Liver (tissue), 9 donors: Measurements from ENCODE around the gene MTURN. TPM values are rescaled to one million over a fixed set of nuclear protein-coding genes. Genes with fewer than 3 reads are reported as not detected.

ENCODE experiments used
- DNase-seq: peaks from one replicate; pipeline ENCODE4 v3.0.0-alpha.2; 2017; ENCODE audit warnings: low spot score
- H3K27ac ChIP-seq, 2 donors: one replicate each; pipeline ENCODE4 v1.7.0; 2013; ENCODE audit warnings: inconsistent platforms in 2 of 2, low read length in 2 of 2, control low read depth in 1 of 2, low read depth in 1 of 2, mild to moderate bottlenecking in 1 of 2
- H3K27me3 ChIP-seq, 4 donors: one replicate each; pipeline versions ENCODE4 v1.6.1 to v1.7.0; 2013; ENCODE audit warnings: low read length in 3 of 4, inconsistent platforms in 1 of 4, mild to moderate bottlenecking in 1 of 4, moderate library complexity in 1 of 4; ENCODE audit not compliant: control insufficient read depth in 4 of 4, insufficient read depth in 4 of 4
- H3K36me3 ChIP-seq, 4 donors: one replicate each; pipeline versions ENCODE4 v1.6.1 to v1.7.0; 2013; ENCODE audit warnings: low read length in 3 of 4, mild to moderate bottlenecking in 3 of 4, low read depth in 1 of 4, moderate library complexity in 1 of 4; ENCODE audit not compliant: control insufficient read depth in 4 of 4, insufficient read depth in 3 of 4
- H3K4me1 ChIP-seq, 4 donors: one replicate each; pipeline versions ENCODE4 v1.6.1 to v1.7.0; 2013; ENCODE audit warnings: low read length in 3 of 4, mild to moderate bottlenecking in 3 of 4, moderate library complexity in 1 of 4; ENCODE audit not compliant: control insufficient read depth in 4 of 4, insufficient read depth in 4 of 4
- H3K4me3 ChIP-seq, 3 donors: one replicate each; pipeline versions ENCODE4 v1.6.1 to v1.7.0; 2013; ENCODE audit warnings: low read length in 3 of 3, control low read depth in 1 of 3, low read depth in 1 of 3, mild to moderate bottlenecking in 1 of 3
- H3K9ac ChIP-seq, 2 donors: one replicate each; pipeline ENCODE4 v1.7.0; 2013; ENCODE audit warnings: low read length in 2 of 2, mild to moderate bottlenecking in 2 of 2, moderate library complexity in 2 of 2, control low read depth in 1 of 2, low read depth in 1 of 2
- H3K9me3 ChIP-seq, 4 donors: one replicate each; pipeline versions ENCODE4 v1.6.1 to v1.7.0; 2013; ENCODE audit warnings: low read length in 3 of 4; ENCODE audit not compliant: control insufficient read depth in 4 of 4
- FOXA1 ChIP-seq: IDR thresholded peaks from 2 replicates; pipeline ENCODE4 v1.6.1; 2016; ENCODE audit warnings: antibody characterized with exemption
- FOXA2 ChIP-seq: IDR thresholded peaks from 2 replicates; pipeline ENCODE4 v1.6.1; 2016; ENCODE audit warnings: antibody characterized with exemption
- GABPA ChIP-seq, 2 donors: IDR thresholded peaks in 1 of 2; conservative IDR thresholded peaks in 1 of 2; 2 replicates each; pipeline ENCODE4 v1.6.1; 2016; ENCODE audit warnings: antibody characterized with exemption in 2 of 2, mild to moderate bottlenecking in 1 of 2, moderate library complexity in 1 of 2
- HNF4A ChIP-seq, 2 donors: conservative IDR thresholded peaks; 2 replicates each; pipeline ENCODE4 v1.6.1; 2016; ENCODE audit warnings: antibody characterized with exemption in 2 of 2, mild to moderate bottlenecking in 2 of 2
- HNF4G ChIP-seq: IDR thresholded peaks from 2 replicates; pipeline ENCODE4 v1.6.1; 2016; ENCODE audit warnings: antibody characterized with exemption
- JUND ChIP-seq, 2 donors: IDR thresholded peaks; 2 replicates each; pipeline ENCODE4 v1.6.1; 2016; ENCODE audit warnings: antibody characterized with exemption in 2 of 2
- NR2F2 ChIP-seq: IDR thresholded peaks from 2 replicates; pipeline ENCODE4 v1.6.1; 2016; ENCODE audit warnings: antibody characterized with exemption
- RXRA ChIP-seq, 2 donors: IDR thresholded peaks; 2 replicates each; pipeline ENCODE4 v1.6.1; 2017 to 2018; ENCODE audit warnings: antibody characterized with exemption in 2 of 2, mild to moderate bottlenecking in 1 of 2
- SP1 ChIP-seq: IDR thresholded peaks from 2 replicates; pipeline ENCODE4 v1.6.1; 2018; ENCODE audit warnings: antibody characterized with exemption, mild to moderate bottlenecking
- TAF1 ChIP-seq: conservative IDR thresholded peaks from 2 replicates; pipeline ENCODE4 v1.6.1; 2016; ENCODE audit warnings: antibody characterized with exemption, mild to moderate bottlenecking
- WGBS: extraction: QIAGEN DNeasy Blood & Tissue Kit; methylation state at CpG from one replicate; pipeline ENCODE4 v1.1.7; 2013; 5-methylcytosine and 5-hydroxymethylcytosine counted together
- polyA plus RNA-seq, 2 donors: library from polyadenylated mRNA; stranded (reverse) in 1 of 2; unstranded in 1 of 2; fragments of 200-250 nt in 1 of 2; fragments of >200 nt in 1 of 2; fragmentation: Nextera tagmentation in 1 of 2; extraction: Ambion mirVana in 1 of 2; gene quantifications; one replicate each; pipeline versions ENCODE4 v1.2.1 to v1.2.3, GENCODE V29; 2013 to 2015
- total RNA-seq, 2 donors: library from RNA; depleted of rRNA; stranded (reverse); fragments of >200 nt; gene quantifications; one replicate each; pipeline ENCODE4 v1.2.3, GENCODE V29; 2014
- TF ChIP-seq, protein P1 (sequence below): IDR thresholded peaks from 2 replicates; pipeline ENCODE4 v1.6.1; 2016; ENCODE audit warnings: antibody characterized with exemption
- TF ChIP-seq, protein P2 (sequence below): fragments of 150-350 bp; IDR thresholded peaks from 2 replicates; pipeline ENCODE4 v1.5.1; 2017; ENCODE audit warnings: improper control_type of control experiment, low read depth, low read length; ENCODE audit not compliant: missing input control
- TF ChIP-seq, protein P3 (sequence below): IDR thresholded peaks from 2 replicates; pipeline ENCODE4 v1.6.1; 2016; ENCODE audit warnings: antibody characterized with exemption, mild to moderate bottlenecking
- TF ChIP-seq, protein P4 (sequence below): IDR thresholded peaks from 2 replicates; pipeline ENCODE4 v1.6.1; 2016; ENCODE audit warnings: antibody characterized with exemption
- donor health status: healthy.
- donor health status: healthy.
- donor health status: healthy.
- donor health status: healthy.
- donor health status: healthy.

Gene MTURN
- total and polyA plus RNA-seq, 4 donors = 2.4 to 14.4 (median 6.1) TPM

DNA sequence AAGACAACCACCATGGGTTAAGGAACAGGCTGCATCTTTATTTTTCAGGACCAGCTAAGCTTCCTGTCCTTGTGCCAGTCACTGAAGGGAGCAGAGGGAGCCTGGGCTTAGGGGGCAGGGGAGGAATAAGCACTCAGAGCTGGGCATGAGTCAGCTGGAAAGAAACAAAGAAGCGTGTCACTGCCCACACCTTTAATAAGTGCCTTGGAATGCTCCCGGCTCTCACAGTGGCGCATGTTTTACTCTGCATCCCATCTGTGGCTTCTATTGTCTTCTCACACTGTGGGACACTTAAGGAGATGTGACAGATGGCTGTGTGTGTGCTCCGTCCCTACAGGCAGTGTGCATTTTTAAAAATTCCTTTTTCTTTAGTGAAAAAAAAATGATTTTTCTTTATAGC, 71.7 kb downstream of the MTURN start:
- H3K4me3 ChIP-seq = no peak overlapping the region
- no peak overlapping the region for H3K27ac ChIP-seq
- no peaks in the 10 kb centered on the region for H3K4me1 ChIP-seq
- WGBS = 92% methylated on average over 4 of the region's 4 CpGs
- no peak for DNase-seq
- H3K9me3 ChIP-seq = no peaks in the 10 kb centered on the region
- H3K9ac ChIP-seq = no peak overlapping the region
- H3K27me3 ChIP-seq = no peaks in the 10 kb centered on the region
- TF ChIP-seq, protein P1, sequence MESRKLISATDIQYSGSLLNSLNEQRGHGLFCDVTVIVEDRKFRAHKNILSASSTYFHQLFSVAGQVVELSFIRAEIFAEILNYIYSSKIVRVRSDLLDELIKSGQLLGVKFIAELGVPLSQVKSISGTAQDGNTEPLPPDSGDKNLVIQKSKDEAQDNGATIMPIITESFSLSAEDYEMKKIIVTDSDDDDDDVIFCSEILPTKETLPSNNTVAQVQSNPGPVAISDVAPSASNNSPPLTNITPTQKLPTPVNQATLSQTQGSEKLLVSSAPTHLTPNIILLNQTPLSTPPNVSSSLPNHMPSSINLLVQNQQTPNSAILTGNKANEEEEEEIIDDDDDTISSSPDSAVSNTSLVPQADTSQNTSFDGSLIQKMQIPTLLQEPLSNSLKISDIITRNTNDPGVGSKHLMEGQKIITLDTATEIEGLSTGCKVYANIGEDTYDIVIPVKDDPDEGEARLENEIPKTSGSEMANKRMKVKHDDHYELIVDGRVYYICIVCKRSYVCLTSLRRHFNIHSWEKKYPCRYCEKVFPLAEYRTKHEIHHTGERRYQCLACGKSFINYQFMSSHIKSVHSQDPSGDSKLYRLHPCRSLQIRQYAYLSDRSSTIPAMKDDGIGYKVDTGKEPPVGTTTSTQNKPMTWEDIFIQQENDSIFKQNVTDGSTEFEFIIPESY = no peak
- TF ChIP-seq NR2F2 = no peak
- TF ChIP-seq FOXA1 = no peak
- no peak for TF ChIP-seq RXRA (IDR thresholded peaks at IDR 0.05)
- no peak for TF ChIP-seq SP1
- no peaks in the 10 kb centered on the region for H3K36me3 ChIP-seq

DNA sequence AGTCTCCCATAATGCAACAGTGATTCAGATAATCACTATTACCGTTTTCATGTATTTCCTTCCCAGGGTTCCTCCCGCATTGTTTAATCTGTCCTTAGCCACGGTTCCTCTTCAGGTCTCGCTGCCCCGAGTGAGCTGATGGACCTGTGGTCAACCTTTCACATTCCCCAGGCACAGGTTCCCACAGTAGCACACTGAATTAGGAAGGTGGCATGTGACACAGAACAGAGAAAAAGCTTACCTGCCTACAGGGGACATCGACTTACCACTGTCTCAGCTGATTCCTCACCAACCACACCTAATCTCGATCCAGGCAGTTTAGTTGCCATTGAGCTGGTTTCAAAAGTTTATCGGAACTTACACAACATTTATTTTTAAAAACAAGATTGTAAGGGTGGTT, 72.2 kb downstream of the MTURN start:
- H3K9me3 ChIP-seq = no peaks in the 10 kb centered on the region
- 85% methylated on average over 8 of the region's 8 CpGs for WGBS
- no peaks in the 10 kb centered on the region for H3K4me1 ChIP-seq
- no peaks in the 10 kb centered on the region for H3K27me3 ChIP-seq
- no peak overlapping the region for H3K4me3 ChIP-seq
- H3K36me3 ChIP-seq = no peaks in the 10 kb centered on the region
- no peak for DNase-seq
- TF ChIP-seq, protein P2, sequence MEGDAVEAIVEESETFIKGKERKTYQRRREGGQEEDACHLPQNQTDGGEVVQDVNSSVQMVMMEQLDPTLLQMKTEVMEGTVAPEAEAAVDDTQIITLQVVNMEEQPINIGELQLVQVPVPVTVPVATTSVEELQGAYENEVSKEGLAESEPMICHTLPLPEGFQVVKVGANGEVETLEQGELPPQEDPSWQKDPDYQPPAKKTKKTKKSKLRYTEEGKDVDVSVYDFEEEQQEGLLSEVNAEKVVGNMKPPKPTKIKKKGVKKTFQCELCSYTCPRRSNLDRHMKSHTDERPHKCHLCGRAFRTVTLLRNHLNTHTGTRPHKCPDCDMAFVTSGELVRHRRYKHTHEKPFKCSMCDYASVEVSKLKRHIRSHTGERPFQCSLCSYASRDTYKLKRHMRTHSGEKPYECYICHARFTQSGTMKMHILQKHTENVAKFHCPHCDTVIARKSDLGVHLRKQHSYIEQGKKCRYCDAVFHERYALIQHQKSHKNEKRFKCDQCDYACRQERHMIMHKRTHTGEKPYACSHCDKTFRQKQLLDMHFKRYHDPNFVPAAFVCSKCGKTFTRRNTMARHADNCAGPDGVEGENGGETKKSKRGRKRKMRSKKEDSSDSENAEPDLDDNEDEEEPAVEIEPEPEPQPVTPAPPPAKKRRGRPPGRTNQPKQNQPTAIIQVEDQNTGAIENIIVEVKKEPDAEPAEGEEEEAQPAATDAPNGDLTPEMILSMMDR = no peak
- no peak for TF ChIP-seq TAF1
- TF ChIP-seq, protein P3, sequence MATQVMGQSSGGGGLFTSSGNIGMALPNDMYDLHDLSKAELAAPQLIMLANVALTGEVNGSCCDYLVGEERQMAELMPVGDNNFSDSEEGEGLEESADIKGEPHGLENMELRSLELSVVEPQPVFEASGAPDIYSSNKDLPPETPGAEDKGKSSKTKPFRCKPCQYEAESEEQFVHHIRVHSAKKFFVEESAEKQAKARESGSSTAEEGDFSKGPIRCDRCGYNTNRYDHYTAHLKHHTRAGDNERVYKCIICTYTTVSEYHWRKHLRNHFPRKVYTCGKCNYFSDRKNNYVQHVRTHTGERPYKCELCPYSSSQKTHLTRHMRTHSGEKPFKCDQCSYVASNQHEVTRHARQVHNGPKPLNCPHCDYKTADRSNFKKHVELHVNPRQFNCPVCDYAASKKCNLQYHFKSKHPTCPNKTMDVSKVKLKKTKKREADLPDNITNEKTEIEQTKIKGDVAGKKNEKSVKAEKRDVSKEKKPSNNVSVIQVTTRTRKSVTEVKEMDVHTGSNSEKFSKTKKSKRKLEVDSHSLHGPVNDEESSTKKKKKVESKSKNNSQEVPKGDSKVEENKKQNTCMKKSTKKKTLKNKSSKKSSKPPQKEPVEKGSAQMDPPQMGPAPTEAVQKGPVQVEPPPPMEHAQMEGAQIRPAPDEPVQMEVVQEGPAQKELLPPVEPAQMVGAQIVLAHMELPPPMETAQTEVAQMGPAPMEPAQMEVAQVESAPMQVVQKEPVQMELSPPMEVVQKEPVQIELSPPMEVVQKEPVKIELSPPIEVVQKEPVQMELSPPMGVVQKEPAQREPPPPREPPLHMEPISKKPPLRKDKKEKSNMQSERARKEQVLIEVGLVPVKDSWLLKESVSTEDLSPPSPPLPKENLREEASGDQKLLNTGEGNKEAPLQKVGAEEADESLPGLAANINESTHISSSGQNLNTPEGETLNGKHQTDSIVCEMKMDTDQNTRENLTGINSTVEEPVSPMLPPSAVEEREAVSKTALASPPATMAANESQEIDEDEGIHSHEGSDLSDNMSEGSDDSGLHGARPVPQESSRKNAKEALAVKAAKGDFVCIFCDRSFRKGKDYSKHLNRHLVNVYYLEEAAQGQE = no peak
- no peak overlapping the region for H3K27ac ChIP-seq
- no peak overlapping the region for H3K9ac ChIP-seq

DNA sequence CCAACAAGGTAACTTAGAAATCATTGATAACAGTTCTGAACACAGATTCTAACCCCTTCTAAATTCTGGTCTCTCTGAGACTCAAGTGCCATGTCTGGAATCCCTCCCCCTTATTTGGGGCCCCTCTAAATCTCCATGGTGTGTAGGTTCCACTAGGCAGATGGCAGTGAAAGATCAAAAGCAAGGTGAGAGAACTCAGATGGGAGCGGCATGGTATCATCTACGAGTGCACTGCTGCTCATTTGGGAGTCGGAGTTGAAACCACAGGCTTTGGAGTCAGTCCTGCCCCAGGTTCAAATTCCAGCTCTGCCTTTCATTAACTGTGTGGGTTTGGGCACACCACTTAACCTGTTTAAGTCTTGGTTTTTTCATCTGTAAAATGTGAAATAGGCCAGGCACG, 72.6 kb downstream of the MTURN start:
- no peak overlapping the region for H3K4me3 ChIP-seq
- H3K36me3 ChIP-seq = no peaks in the 10 kb centered on the region
- H3K9ac ChIP-seq = no peak overlapping the region
- DNase-seq = no peak
- H3K4me1 ChIP-seq = no peaks in the 10 kb centered on the region
- H3K27me3 ChIP-seq = no peaks in the 10 kb centered on the region
- H3K27ac ChIP-seq = no peak overlapping the region
- 97% methylated on average over 4 of the region's 4 CpGs for WGBS
- no peaks in the 10 kb centered on the region for H3K9me3 ChIP-seq
- TF ChIP-seq, protein P1 = no peak
- no peak for TF ChIP-seq SP1
- no peak for TF ChIP-seq FOXA2
- TF ChIP-seq RXRA (IDR thresholded peaks at IDR 0.05) = no peak
- no peak for TF ChIP-seq HNF4G
- TF ChIP-seq, protein P3 = no peak
- TF ChIP-seq, protein P4, sequence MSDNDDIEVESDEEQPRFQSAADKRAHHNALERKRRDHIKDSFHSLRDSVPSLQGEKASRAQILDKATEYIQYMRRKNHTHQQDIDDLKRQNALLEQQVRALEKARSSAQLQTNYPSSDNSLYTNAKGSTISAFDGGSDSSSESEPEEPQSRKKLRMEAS = no peak
- no peak for TF ChIP-seq TAF1
- no peak for TF ChIP-seq FOXA1
- TF ChIP-seq GABPA (IDR thresholded peaks at IDR 0.05 in 1 of 2, conservative IDR thresholded peaks at IDR 0.05 in 1 of 2) = no peak
- no peak for TF ChIP-seq JUND (IDR thresholded peaks at IDR 0.05)
- no peak for TF ChIP-seq HNF4A (conservative IDR thresholded peaks at IDR 0.05)
